H1 (cell line): ENCODE results near the gene SLC24A3. TPM values are rescaled to one million over a fixed set of nuclear protein-coding genes. Genes with fewer than 3 reads are reported as not detected.

Experiments
- BACH1 ChIP-seq: IDR thresholded peaks from 2 replicates; pipeline ENCODE4 v1.6.1; 2012; ENCODE audit warnings: low read length, improper control_type of control experiment
- CHD7 ChIP-seq: fragments of 300-600 bp; sonication (generic); IDR thresholded peaks from 2 replicates; pipeline ENCODE4 v1.7.1; 2012; ENCODE audit warnings: low read length, moderate library complexity, mild to moderate bottlenecking, inconsistent platforms; ENCODE audit not compliant: insufficient replicate concordance
- CTCF ChIP-seq, 3 experiments: IDR thresholded peaks; 1 replicate in 2 of 3; 2 replicates in 1 of 3; pipeline versions ENCODE4 v1.5.1 to v1.6.1; 2011; ENCODE audit warnings: low read length in 3 of 3, mild to moderate bottlenecking in 3 of 3, inconsistent platforms in 2 of 3, low read depth in 1 of 3, moderate library complexity in 1 of 3; ENCODE audit not compliant: insufficient read depth in 1 of 3; ENCODE audit errors: control extremely low read depth in 1 of 3
- POLR2A ChIP-seq, 2 experiments: IDR thresholded peaks; 1 replicate in 1 of 2; 2 replicates in 1 of 2; pipeline ENCODE4 v1.6.1; 2011; ENCODE audit warnings: low read depth in 2 of 2, low read length in 2 of 2, mild to moderate bottlenecking in 2 of 2; ENCODE audit errors: control extremely low read depth in 1 of 2
- RAD21 ChIP-seq, 2 experiments: IDR thresholded peaks in 1 of 2; conservative IDR thresholded peaks in 1 of 2; 2 replicates each; pipeline ENCODE4 v1.6.1; 2011; ENCODE audit warnings: low read depth in 2 of 2, low read length in 2 of 2, improper control_type of control experiment in 1 of 2, inconsistent platforms in 1 of 2, mild to moderate bottlenecking in 1 of 2, moderate library complexity in 1 of 2
- RFX5 ChIP-seq: IDR thresholded peaks from 2 replicates; pipeline ENCODE4 v1.6.1; 2011; ENCODE audit warnings: low read depth, low read length, improper control_type of control experiment, borderline replicate concordance
- polyA plus RNA-seq, 7 experiments: library from polyadenylated mRNA; depleted of rRNA in 3 of 7; stranded (reverse) in 5 of 7; unstranded in 2 of 7; fragments of >200 nt in 5 of 7; fragments of 200-250 nt in 2 of 7; gene quantifications; 1 replicate in 5 of 7; 2 replicates in 1 of 7; 4 replicates in 1 of 7; pipeline versions ENCODE4 v1.2.1 to v1.2.3, GENCODE V29; 2011 to 2013; ENCODE audit warnings: missing spikeins in 2 of 7, mixed read lengths in 2 of 7
- total RNA-seq: library from RNA; stranded (reverse); fragmentation: NEBNext Ultra II Directional; extraction: Animal tissue kit (Norgen Biotek cat#: 25700); gene quantifications from 2 replicates; pipeline ENCODE4 v1.2.1, GENCODE V29; 2021

Gene SLC24A3
- total and polyA plus RNA-seq, 2 of the 8 experiments (the other 6 are each of a cell fraction or from before 2014, with no cell fraction given): 4.5 to 6.3 TPM

GRCh38 chr20:19205981-19206396, 6.5 kb upstream of the SLC24A3 start (continued):
- TF ChIP-seq CHD7 (no peak), BACH1 (no peak), RFX5 (no peak), POLR2A (IDR thresholded peaks at IDR 0.05; ENCODE audit: control extremely low read depth in 1 of 2, low read depth in 2 of 2, low read length in 2 of 2) (no peak), RAD21 (IDR thresholded peaks at IDR 0.05 in 1 of 2, conservative IDR thresholded peaks at IDR 0.05 in 1 of 2; ENCODE audit: low read depth in 2 of 2, low read length in 2 of 2) (peak; percentile 89 to 93), CTCF (IDR thresholded peaks at IDR 0.05; ENCODE audit: control extremely low read depth in 1 of 3, insufficient read depth in 1 of 3, low read depth in 1 of 3, low read length in 3 of 3) (peak; percentile 89 to 93 (median 89))
